Thyroid gland (tissue), 4 donors: ENCODE measurements around the gene TMEM139. TPM values are rescaled to one million over a fixed set of nuclear protein-coding genes. Genes with fewer than 3 reads are reported as not detected.

Source experiments
- DNase-seq, 2 donors: peaks; one replicate each; pipeline ENCODE4 v3.0.0-alpha.2; 2019
- H3K27ac ChIP-seq, 3 donors: fragments of 200-600 bp; sonication (generic); 1 replicate in 2 of 3; 2 replicates in 1 of 3; pipeline ENCODE4 v1.5.1; 2016 to 2019; ENCODE audit warnings: mild to moderate bottlenecking in 1 of 3, moderate library complexity in 1 of 3
- H3K27me3 ChIP-seq: fragments of 200-600 bp; sonication (generic); one replicate; pipeline ENCODE4 v1.5.1; 2019
- H3K36me3 ChIP-seq, 2 donors: fragments of 200-600 bp; sonication (generic); one replicate each; pipeline ENCODE4 v1.5.1; 2016 to 2019
- H3K4me1 ChIP-seq, 2 donors: fragments of 200-600 bp; sonication (generic); one replicate each; pipeline ENCODE4 v1.5.1; 2017 to 2019
- H3K4me3 ChIP-seq, 3 donors: fragments of 200-600 bp; sonication (generic); replicated peaks in 1 of 3; 1 replicate in 2 of 3; 2 replicates in 1 of 3; pipeline ENCODE4 v1.5.1; 2016; ENCODE audit warnings: mild to moderate bottlenecking in 1 of 3
- H3K9me3 ChIP-seq: fragments of 200-600 bp; sonication (generic); one replicate; pipeline ENCODE4 v1.5.1; 2017
- CTCF ChIP-seq, 6 experiments: fragments of 200-600 bp in 3 of 6; fragments of 450-650 bp in 3 of 6; sonication (generic) in 3 of 6; IDR thresholded peaks; one replicate each; pipeline ENCODE4 v1.5.1; 2016 to 2019; ENCODE audit warnings: antibody characterized with exemption in 6 of 6, mild to moderate bottlenecking in 2 of 6, inconsistent platforms in 1 of 6, moderate library complexity in 1 of 6
- POLR2A ChIP-seq, 2 donors: fragments of 450-650 bp; IDR thresholded peaks; one replicate each; pipeline ENCODE4 v1.6.1; 2017; ENCODE audit warnings: antibody characterized with exemption in 2 of 2, mild to moderate bottlenecking in 2 of 2, moderate library complexity in 1 of 2
- WGBS, 2 donors: methylation state at CpG; one replicate each; pipeline ENCODE4 v1.1.5; 2017; 5-methylcytosine and 5-hydroxymethylcytosine counted together
- intact Hi-C: fragments of 100-400 bp; cut with DNase I; formaldehyde crosslinking; loops from one replicate; pipeline ENCODE4 v1.15.1; 2023
- total RNA-seq, 4 donors: library from RNA; depleted of rRNA; stranded (reverse); fragments of >200 nt; gene quantifications; one replicate each; pipeline ENCODE4 v1.2.3, GENCODE V29; 2016

TMEM139 gene
- total RNA-seq, 4 donors from 2014 or later, result 6.6 to 50.2 (median 19.6) TPM

GRCh38 chr7:143304938-143305337, 20.2 kb downstream of the TMEM139 start:
- WGBS, 2 donors, result 91 to 95% methylated on average over 6 of the region's 6 CpGs
- peaks cover 49 to 64% of the 10 kb centered on the region in 2 donors for H3K36me3 ChIP-seq
- H3K4me3 ChIP-seq, result no peak overlapping the region
- no peaks in the 10 kb centered on the region for H3K4me1 ChIP-seq
- intact Hi-C loops, result loop anchor here (5.0 kb wide), 1 partner anchor 63 kb away; no protein-coding TSS in a partner anchor
- TF ChIP-seq CTCF (IDR thresholded peaks at IDR 0.05), result no peak
- no peak for TF ChIP-seq POLR2A (IDR thresholded peaks at IDR 0.05)
- no peaks in the 10 kb centered on the region for H3K27me3 ChIP-seq
- no peak overlapping the region for H3K27ac ChIP-seq
- DNase-seq, result no peak
- H3K9me3 ChIP-seq, result no peaks in the 10 kb centered on the region

GRCh38 chr7:143305423-143306070, 20.8 kb downstream of the TMEM139 start:
- Histone ChIP-seq H3K4me1 (no peaks in the 10 kb centered on the region), H3K9me3 (no peaks in the 10 kb centered on the region), H3K4me3 (no peak overlapping the region), H3K36me3 (peaks cover 43 to 58% of the 10 kb centered on the region in 2 donors), H3K27ac (no peak overlapping the region), H3K27me3 (no peaks in the 10 kb centered on the region)
- DNase-seq, result peak; percentile 51 to 63
- TF ChIP-seq POLR2A (IDR thresholded peaks at IDR 0.05) (no peak), CTCF (IDR thresholded peaks at IDR 0.05) (peak in 5 of 6 experiments; percentile 27 to 65 (median 51))
- WGBS, 2 donors, result 75 to 84% methylated on average over 10 of the region's 10 CpGs
- intact Hi-C loops, result loop anchor here (5.0 kb wide), 1 partner anchor 63 kb away; no protein-coding TSS in a partner anchor

GRCh38 chr7:143308632-143309031, 23.9 kb downstream of the TMEM139 start:
- 78 to 95% methylated on average over 2 of the region's 2 CpGs for WGBS, 2 donors
- Histone ChIP-seq H3K36me3 (peaks cover 23 to 34% of the 10 kb centered on the region in 2 donors), H3K27me3 (no peaks in the 10 kb centered on the region), H3K4me1 (no peaks in the 10 kb centered on the region), H3K9me3 (no peaks in the 10 kb centered on the region), H3K27ac (no peak overlapping the region), H3K4me3 (no peak overlapping the region)
- intact Hi-C loops, result loop anchor here (5.0 kb wide), 1 partner anchor 66 kb away; no protein-coding TSS in a partner anchor
- DNase-seq, result no peak
- TF ChIP-seq CTCF (IDR thresholded peaks at IDR 0.05), result no peak
- no peak for TF ChIP-seq POLR2A (IDR thresholded peaks at IDR 0.05)

GRCh38 chr7:143314127-143314526, 29.4 kb downstream of the TMEM139 start:
- intact Hi-C loops, result no loop called here
- H3K9me3 ChIP-seq, result no peaks in the 10 kb centered on the region
- TF ChIP-seq CTCF (IDR thresholded peaks at IDR 0.05) (no peak), POLR2A (IDR thresholded peaks at IDR 0.05) (no peak)
- H3K4me1 ChIP-seq, result peaks cover 15 to 22% of the 10 kb centered on the region in 2 donors
- H3K4me3 ChIP-seq, result no peak overlapping the region
- H3K27ac ChIP-seq, result no peak overlapping the region
- no peak for DNase-seq
- no peaks in the 10 kb centered on the region for H3K36me3 ChIP-seq
- H3K27me3 ChIP-seq, result no peaks in the 10 kb centered on the region

- TF ChIP-seq POLR2A (IDR thresholded peaks at IDR 0.05), result no peak
- TF ChIP-seq CTCF (IDR thresholded peaks at IDR 0.05), result no peak
- H3K36me3 ChIP-seq, result no peaks in the 10 kb centered on the region
Measured at GRCh38 chr7:143315776-143316175, 31.0 kb downstream of the TMEM139 start, which contains the start of gene CLCN1. TSS of gene CLCN1 (plus strand) at chr7:143316111. CDS start at chr7:143316213, 102 bp downstream.

More at GRCh38 chr7:143315776-143316175, 31.0 kb downstream of the TMEM139 start, which contains the start of gene CLCN1:
- no peak for DNase-seq
- Histone ChIP-seq H3K27me3 (no peaks in the 10 kb centered on the region), H3K27ac (peak within 1 kb of the TSS in 1 of 3 donors; percentile 51), H3K4me3 (no peak within 1 kb of the TSS), H3K9me3 (no peaks in the 10 kb centered on the region), H3K4me1 (peaks cover 15 to 22% of the 10 kb centered on the region in 2 donors)
- intact Hi-C loops, result no loop called here
- 81 to 85% methylated on average over 3 to 5 of the region's 5 CpGs for WGBS, 2 donors
